Keratinocyte (primary cell): ENCODE results near the gene RASL12. TPM values are rescaled to one million over a fixed set of nuclear protein-coding genes. Genes with fewer than 3 reads are reported as not detected.
A peak's percentile ranks its signal among the peaks of the same experiment; 100 is the strongest.

Experiments
- DNase-seq: peaks from one replicate; pipeline ENCODE4 v3.0.0-alpha.2; 2011; ENCODE audit warnings: low read depth, missing footprints, low spot score
- FAIRE-seq: peaks from 2 replicates; lab custom pipeline; 2011; peaks lifted over from hg19 to GRCh38; lab: Jason Lieb, UNC
- H2AFZ ChIP-seq: 2 replicates; pipeline ENCODE4 v1.6.0; 2012; ENCODE audit warnings: low read length, control low read depth, inconsistent platforms; ENCODE audit not compliant: control insufficient read depth
- H3K27ac ChIP-seq: 2 replicates; pipeline ENCODE4 v1.5.1; 2011; ENCODE audit warnings: low read length; ENCODE audit not compliant: control insufficient read depth, insufficient read depth
- H3K27me3 ChIP-seq: 3 replicates; pipeline ENCODE4 v1.6.0; 2011; ENCODE audit warnings: low read length; ENCODE audit not compliant: control insufficient read depth, insufficient read depth; ENCODE audit errors: extremely low read depth
- H3K36me3 ChIP-seq, 2 experiments: 2 replicates in 1 of 2; 3 replicates in 1 of 2; pipeline ENCODE4 v1.5.1; 2011; ENCODE audit warnings: low read length in 2 of 2, mild to moderate bottlenecking in 1 of 2; ENCODE audit not compliant: control insufficient read depth in 2 of 2, insufficient read depth in 2 of 2; ENCODE audit errors: extremely low read depth in 1 of 2
- H3K4me1 ChIP-seq: 3 replicates; pipeline ENCODE4 v1.5.1; 2011; ENCODE audit warnings: low read length; ENCODE audit not compliant: control insufficient read depth, insufficient read depth; ENCODE audit errors: extremely low read depth
- H3K4me2 ChIP-seq: 3 replicates; pipeline ENCODE4 v1.6.0; 2011; ENCODE audit warnings: low read depth, low read length; ENCODE audit not compliant: control insufficient read depth, insufficient read depth; ENCODE audit errors: extremely low read depth
- H3K4me3 ChIP-seq, 3 experiments: fragments of 200-600 bp in 1 of 3; sonication (generic) in 1 of 3; 2 replicates in 2 of 3; 3 replicates in 1 of 3; pipeline ENCODE4 v1.5.1; 2011 to 2016; ENCODE audit warnings: low read length in 3 of 3, mild to moderate bottlenecking in 3 of 3, control low read depth in 2 of 3, inconsistent platforms in 1 of 3, low read depth in 1 of 3, mixed read lengths in 1 of 3, mixed run types in 1 of 3, moderate library complexity in 1 of 3; ENCODE audit not compliant: control insufficient read depth in 2 of 3, insufficient read depth in 2 of 3; ENCODE audit errors: extremely low read depth in 1 of 3
- H3K79me2 ChIP-seq: 2 replicates; pipeline ENCODE4 v1.6.0; 2012; ENCODE audit warnings: low read length; ENCODE audit not compliant: control insufficient read depth, insufficient read depth
- H3K9ac ChIP-seq: 3 replicates; pipeline ENCODE4 v1.6.0; 2011; ENCODE audit warnings: low read length; ENCODE audit not compliant: control insufficient read depth, insufficient read depth; ENCODE audit errors: extremely low read depth
- H3K9me1 ChIP-seq: 3 replicates; pipeline ENCODE4 v1.6.0; 2011; ENCODE audit warnings: low read length; ENCODE audit not compliant: control insufficient read depth, insufficient read depth; ENCODE audit errors: extremely low read depth
- H3K9me3 ChIP-seq: 2 replicates; pipeline ENCODE4 v1.5.1; 2012; ENCODE audit warnings: low read depth, low read length; ENCODE audit not compliant: control insufficient read depth
- H4K20me1 ChIP-seq: 3 replicates; pipeline ENCODE4 v1.6.0; 2011; ENCODE audit warnings: low read length; ENCODE audit not compliant: control insufficient read depth, insufficient read depth; ENCODE audit errors: extremely low read depth
- CTCF ChIP-seq, 3 experiments: IDR thresholded peaks in 1 of 3; conservative IDR thresholded peaks in 1 of 3; optimal IDR thresholded peaks in 1 of 3; 2 replicates in 2 of 3; 3 replicates in 1 of 3; pipeline versions ENCODE3 to v1.5.1; 2011; ENCODE audit warnings: low read length in 3 of 3, mild to moderate bottlenecking in 3 of 3, moderate library complexity in 2 of 3, control low read depth in 1 of 3, inconsistent platforms in 1 of 3; ENCODE audit not compliant: insufficient read depth in 2 of 3; ENCODE audit errors: extremely low read depth in 1 of 3
- EZH2 ChIP-seq: IDR thresholded peaks from one replicate; pipeline ENCODE4 v1.6.1; 2012; ENCODE audit warnings: inconsistent platforms, mild to moderate bottlenecking, low read length, moderate library complexity
- dilution Hi-C: fragments of 300-500 bp; cut with MboI; formaldehyde crosslinking; loops from one replicate; pipeline ENCODE4 v1.7.0; 2020; ENCODE audit warnings: low sequenced_read_pairs; ENCODE audit not compliant: extremely low pct_ligation_motif_present
- polyA plus RNA-seq, 5 experiments: library from polyadenylated mRNA; depleted of rRNA in 3 of 5; stranded (reverse) in 3 of 5; stranded (forward) in 1 of 5; unstranded in 1 of 5; fragments of >200 nt; gene quantifications; 1 replicate in 1 of 5; 2 replicates in 3 of 5; 3 replicates in 1 of 5; pipeline versions ENCODE4 v1.2.1 to v1.2.3, GENCODE V29; 2011 to 2012; ENCODE audit warnings: missing spikeins in 2 of 5, low read depth in 1 of 5, low replicate concordance in 1 of 5

The RASL12 gene
- polyA plus RNA-seq, 1 donor (not counting 4 experiments of a cell fraction or from before 2014, with no cell fraction given) = not detected

GRCh38 chr15:65079580-65079979, 11.8 kb upstream of the RASL12 start:
- no peaks in the 10 kb centered on the region for H3K9me1 ChIP-seq
- peaks cover 3% of the 10 kb centered on the region for H4K20me1 ChIP-seq
- dilution Hi-C loops = no loop called here
- no peaks in the 10 kb centered on the region for H3K36me3 ChIP-seq
- H3K27me3 ChIP-seq = peaks cover 28% of the 10 kb centered on the region
- no peak overlapping the region for H3K9ac ChIP-seq
- no peaks in the 10 kb centered on the region for H3K9me3 ChIP-seq
- no peak for TF ChIP-seq EZH2
- TF ChIP-seq CTCF (optimal IDR thresholded peaks at IDR 0.05 in 1 of 3, IDR thresholded peaks at IDR 0.05 in 1 of 3, conservative IDR thresholded peaks at IDR 0.05 in 1 of 3; ENCODE audit: extremely low read depth in 1 of 3, insufficient read depth in 2 of 3, low read length in 3 of 3) = no peak
- FAIRE-seq = no peak
- H3K79me2 ChIP-seq = no peaks in the 10 kb centered on the region
- no peak overlapping the region for H2AFZ ChIP-seq
- no peak overlapping the region for H3K4me3 ChIP-seq
- no peak overlapping the region for H3K27ac ChIP-seq
- DNase-seq = no peak
- H3K4me2 ChIP-seq = no peak overlapping the region
- H3K4me1 ChIP-seq = no peaks in the 10 kb centered on the region

- H3K9ac ChIP-seq = no peak overlapping the region
- no peak for DNase-seq
- no peaks in the 10 kb centered on the region for H3K9me3 ChIP-seq
- H2AFZ ChIP-seq = no peak overlapping the region
- H3K36me3 ChIP-seq = no peaks in the 10 kb centered on the region
- dilution Hi-C loops = no loop called here
- TF ChIP-seq CTCF (optimal IDR thresholded peaks at IDR 0.05 in 1 of 3, IDR thresholded peaks at IDR 0.05 in 1 of 3, conservative IDR thresholded peaks at IDR 0.05 in 1 of 3; ENCODE audit: extremely low read depth in 1 of 3, insufficient read depth in 2 of 3, low read length in 3 of 3) = peak; percentile 26 to 73 (median 44)
- TF ChIP-seq EZH2 = peak; percentile 12
- H4K20me1 ChIP-seq = peaks cover 3% of the 10 kb centered on the region
- no peak for FAIRE-seq
- H3K4me3 ChIP-seq = no peak overlapping the region
- H3K79me2 ChIP-seq = no peaks in the 10 kb centered on the region
- H3K4me2 ChIP-seq = no peak overlapping the region
- H3K27ac ChIP-seq = no peak overlapping the region
- H3K4me1 ChIP-seq = no peaks in the 10 kb centered on the region
- H3K9me1 ChIP-seq = no peaks in the 10 kb centered on the region
- peaks cover 26% of the 10 kb centered on the region for H3K27me3 ChIP-seq
Observed at GRCh38 chr15:65077981-65078352, 10.2 kb upstream of the RASL12 start.
